ENCODE measurements around the gene PI4K2A. TPM values are rescaled to one million over a fixed set of nuclear protein-coding genes. Genes with fewer than 3 reads are reported as not detected.
A peak's percentile ranks its signal among the peaks of the same experiment; 100 is the strongest.

Gene PI4K2A
- total and polyA plus RNA-seq, 2 of the 13 experiments (the other 11 are each of a cell fraction or from before 2014, with no cell fraction given) = 10.9 to 14.3 TPM

- TF ChIP-seq ZNF121 (CRISPR knock-in tag; IDR thresholded peaks at IDR 0.05) (no peak), FOXA1 (IDR thresholded peaks at IDR 0.05) (no peak), FOXA1 (CRISPR knock-in tag; IDR thresholded peaks at IDR 0.05) (peak; percentile 65), SOX6 (IDR thresholded peaks at IDR 0.05) (no peak), SOX6 (CRISPR knock-in tag; IDR thresholded peaks at IDR 0.05) (peak; percentile 60; the same call in 1 of the 2 replicates), THAP7 (CRISPR knock-in tag; IDR thresholded peaks at IDR 0.05) (no peak), SOX13 (IDR thresholded peaks at IDR 0.05) (no peak), SOX13 (CRISPR knock-in tag; conservative IDR thresholded peaks at IDR 0.05 in 1 of 2, IDR thresholded peaks at IDR 0.05 in 1 of 2) (peak in 1 of 2 experiments; percentile 58; a peak in 1 of 4 replicates), NR2C2 (CRISPR knock-in tag; IDR thresholded peaks at IDR 0.05; ENCODE audit: borderline replicate concordance) (no peak), ZNF10 (CRISPR knock-in tag; IDR thresholded peaks at IDR 0.05; ENCODE audit: borderline replicate concordance, low read depth) (no peak), ZNF792 (CRISPR knock-in tag; IDR thresholded peaks at IDR 0.05) (no peak), TFAP4 (IDR thresholded peaks at IDR 0.05; ENCODE audit: borderline replicate concordance, low read depth) (no peak), KDM6A (CRISPR knock-in tag; IDR thresholded peaks at IDR 0.05; ENCODE audit: low read depth) (0 out of 2 replicates have a peak, but pooled peaks have one; percentile 24), ERF (CRISPR knock-in tag; IDR thresholded peaks at IDR 0.05) (no peak), ZC3H4 (CRISPR knock-in tag; IDR thresholded peaks at IDR 0.05; ENCODE audit: borderline replicate concordance) (no peak), SAP130 (CRISPR knock-in tag; IDR thresholded peaks at IDR 0.05; ENCODE audit: low read depth) (peak; percentile 69), ZNF543 (CRISPR knock-in tag; IDR thresholded peaks at IDR 0.05) (no peak), DRAP1 (CRISPR knock-in tag; IDR thresholded peaks at IDR 0.05) (0 out of 2 replicates have a peak, but pooled peaks have one; percentile 34), TMF1 (CRISPR knock-in tag; IDR thresholded peaks at IDR 0.05; ENCODE audit: low read depth) (no peak; the same call in 1 of the 2 replicates), HMG20A (CRISPR knock-in tag; IDR thresholded peaks at IDR 0.05; ENCODE audit: borderline replicate concordance) (peak; percentile 27; the same call in 1 of the 2 replicates), IRF2 (CRISPR knock-in tag; IDR thresholded peaks at IDR 0.05) (no peak), HOXA3 (CRISPR knock-in tag; IDR thresholded peaks at IDR 0.05) (no peak), ELK4 (CRISPR knock-in tag; IDR thresholded peaks at IDR 0.05; ENCODE audit: borderline replicate concordance) (no peak), FOXP4 (CRISPR knock-in tag; IDR thresholded peaks at IDR 0.05) (peak; percentile 23; the same call in 1 of the 2 replicates), IRX3 (CRISPR knock-in tag; IDR thresholded peaks at IDR 0.05; ENCODE audit: borderline replicate concordance, low read depth) (no peak), KAT2B (IDR thresholded peaks at IDR 0.05; ENCODE audit: borderline replicate concordance, low read depth, low read length) (no peak), CBX1 (IDR thresholded peaks at IDR 0.05; ENCODE audit: low read depth) (no peak), CREM (IDR thresholded peaks at IDR 0.05) (peak; percentile 75), CREM (CRISPR knock-in tag; IDR thresholded peaks at IDR 0.05) (no peak)
Observed at GRCh38 chr10:97684866-97685394, 44.5 kb downstream of the PI4K2A start (continued).
